Keratinocyte (primary cell): ENCODE data around the gene HCRTR1.

Experiments used
- CTCF ChIP-seq, 3 experiments: IDR thresholded peaks in 1 of 3; conservative IDR thresholded peaks in 1 of 3; optimal IDR thresholded peaks in 1 of 3; 2 replicates in 2 of 3; 3 replicates in 1 of 3; pipeline versions ENCODE3 to v1.5.1; 2011; ENCODE audit warnings: low read length in 3 of 3, mild to moderate bottlenecking in 3 of 3, moderate library complexity in 2 of 3, control low read depth in 1 of 3, inconsistent platforms in 1 of 3; ENCODE audit not compliant: insufficient read depth in 2 of 3; ENCODE audit errors: extremely low read depth in 1 of 3
- EZH2 ChIP-seq: IDR thresholded peaks from one replicate; pipeline ENCODE4 v1.6.1; 2012; ENCODE audit warnings: inconsistent platforms, mild to moderate bottlenecking, low read length, moderate library complexity

GRCh38 chr1:31605908-31606427, 11.5 kb upstream of the HCRTR1 start:
- no peak for TF ChIP-seq CTCF (optimal IDR thresholded peaks at IDR 0.05 in 1 of 3, IDR thresholded peaks at IDR 0.05 in 1 of 3, conservative IDR thresholded peaks at IDR 0.05 in 1 of 3; ENCODE audit: extremely low read depth in 1 of 3, insufficient read depth in 2 of 3, low read length in 3 of 3)
- no peak for TF ChIP-seq EZH2
